Caki2 (cell line): ENCODE data around the gene ZNRF1. TPM values are rescaled to one million over a fixed set of nuclear protein-coding genes. Genes with fewer than 3 reads are reported as not detected.

Experiments
- DNase-seq: peaks from one replicate; pipeline ENCODE4 v3.0.0-alpha.2; 2015; ENCODE audit warnings: low read depth
- in situ Hi-C: cut with HindIII; loops from 2 replicates; pipeline ENCODE4 v1.10.0; 2016; ENCODE audit warnings: low sequenced_read_pairs, low pct_unique_long_range_greater_than_20kb, mixed read lengths
- total RNA-seq: library from RNA; depleted of rRNA; stranded (reverse); fragments of >200 nt; shearing (Covaris generic); gene quantifications from 2 replicates; pipeline ENCODE4 v1.2.3, GENCODE V29; 2014; ENCODE audit warnings: low replicate concordance

ZNRF1 gene
- total RNA-seq, 1 experiment from 2014 or later = 66.7 TPM

DNA sequence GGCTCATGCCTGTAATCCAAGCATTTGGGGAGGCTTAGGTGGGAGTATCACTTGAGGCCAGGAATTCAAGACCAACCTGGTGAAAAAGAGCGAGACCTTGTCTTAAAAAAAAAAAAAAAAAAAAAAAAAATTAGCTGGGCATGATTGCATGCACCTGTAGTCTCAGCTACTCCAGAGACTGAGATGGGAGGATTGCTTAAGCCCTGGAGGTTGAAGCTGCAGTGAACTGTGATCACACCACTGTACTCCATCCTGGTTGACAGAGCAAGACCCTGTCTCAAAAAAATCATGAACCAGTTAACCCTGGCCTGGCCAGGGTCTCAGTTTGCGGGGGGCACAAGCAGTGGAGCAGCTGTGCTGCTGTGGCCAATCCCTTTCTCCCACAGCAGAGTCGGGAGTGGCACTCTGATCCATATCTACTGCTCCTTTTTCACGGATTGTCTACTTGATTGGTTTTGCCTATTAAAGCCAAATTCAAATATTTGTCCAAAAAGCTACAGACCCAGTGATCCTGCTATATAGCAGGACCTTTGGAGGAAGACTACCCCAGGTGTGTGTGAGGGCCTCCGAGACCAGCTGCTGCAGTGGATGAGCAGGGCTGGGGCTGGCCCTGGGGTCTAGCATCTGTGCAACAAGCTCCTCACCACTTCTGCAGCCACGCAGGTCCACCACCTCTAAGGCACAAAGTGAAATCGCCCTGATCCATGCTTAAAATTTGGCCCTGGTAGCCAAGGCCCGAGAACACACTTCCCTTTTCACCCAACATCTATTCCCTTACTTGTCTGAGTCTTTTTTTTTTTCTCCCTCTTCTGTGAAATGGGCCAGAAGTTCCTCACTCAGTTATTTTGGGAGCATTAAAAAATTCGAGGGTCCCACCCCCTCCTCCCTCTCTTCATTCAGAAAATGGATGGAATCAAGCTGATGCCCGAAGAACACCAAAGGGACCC lies 69.5 kb downstream of the ZNRF1 start:
- in situ Hi-C loops = no loop called here
- no peak for DNase-seq

DNA sequence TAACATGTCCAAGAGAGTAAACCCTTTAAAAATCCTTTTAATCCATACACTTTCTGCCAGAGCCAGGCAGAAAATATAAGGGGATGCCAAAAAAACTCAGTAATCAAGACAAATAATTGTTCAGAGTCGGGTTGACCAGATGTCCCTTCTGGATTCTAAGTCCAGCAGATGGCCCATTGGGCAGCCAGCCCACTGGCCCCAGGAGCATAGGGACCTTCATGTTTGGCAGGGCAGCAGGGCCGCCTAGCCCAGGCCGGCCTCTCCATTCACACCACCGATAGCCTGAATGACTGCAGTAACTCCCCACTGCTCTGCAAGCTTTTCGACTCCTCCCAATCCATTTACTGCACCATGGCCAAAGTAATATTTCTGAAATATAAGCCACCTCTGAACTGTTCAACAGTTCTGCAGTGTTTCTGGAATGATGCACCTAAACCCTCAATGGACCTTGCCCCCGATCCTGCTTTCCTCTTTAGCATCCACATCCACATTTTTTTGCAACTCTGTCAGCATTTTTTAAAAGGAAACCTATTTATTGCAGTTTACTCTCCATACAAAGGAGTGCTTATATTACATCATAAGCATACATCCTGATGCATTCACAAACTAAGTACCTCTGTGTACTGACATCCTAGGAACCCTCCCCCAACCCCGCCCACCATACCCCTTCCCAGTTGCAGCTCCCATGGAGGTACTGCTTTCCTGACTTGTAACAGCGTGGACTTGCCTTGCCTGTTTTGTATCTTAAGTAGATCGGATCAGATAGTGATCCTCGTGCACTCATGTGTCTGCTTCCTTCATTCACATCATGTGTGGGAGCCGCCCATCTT lies 71.4 kb downstream of the ZNRF1 start:
- in situ Hi-C loops = no loop called here
- no peak for DNase-seq

DNA sequence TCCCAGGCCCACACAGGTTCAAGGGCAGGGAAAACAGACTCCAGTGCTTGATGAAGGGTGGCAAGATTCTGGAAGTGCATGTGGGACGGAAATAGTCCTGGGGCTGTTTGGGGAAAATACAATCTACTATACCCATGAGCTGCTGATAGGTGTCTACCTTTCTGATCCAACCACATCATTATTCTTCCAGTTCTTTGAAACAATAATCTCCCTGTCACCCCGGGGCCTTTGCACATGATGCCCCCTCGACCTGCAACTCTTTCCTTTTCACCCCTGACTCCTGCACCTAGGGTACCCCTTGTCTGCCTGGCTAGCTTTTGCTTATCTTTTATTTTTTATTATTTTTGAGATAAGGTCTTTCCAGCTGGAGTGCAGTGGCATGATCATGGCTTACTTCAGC lies 72.8 kb downstream of the ZNRF1 start:
- no peak for DNase-seq
- in situ Hi-C loops = no loop called here

- in situ Hi-C loops = no loop called here
- DNase-seq = no peak
Observed at GRCh38 chr16:75072239-75072947, 73.6 kb downstream of the ZNRF1 start.

DNA sequence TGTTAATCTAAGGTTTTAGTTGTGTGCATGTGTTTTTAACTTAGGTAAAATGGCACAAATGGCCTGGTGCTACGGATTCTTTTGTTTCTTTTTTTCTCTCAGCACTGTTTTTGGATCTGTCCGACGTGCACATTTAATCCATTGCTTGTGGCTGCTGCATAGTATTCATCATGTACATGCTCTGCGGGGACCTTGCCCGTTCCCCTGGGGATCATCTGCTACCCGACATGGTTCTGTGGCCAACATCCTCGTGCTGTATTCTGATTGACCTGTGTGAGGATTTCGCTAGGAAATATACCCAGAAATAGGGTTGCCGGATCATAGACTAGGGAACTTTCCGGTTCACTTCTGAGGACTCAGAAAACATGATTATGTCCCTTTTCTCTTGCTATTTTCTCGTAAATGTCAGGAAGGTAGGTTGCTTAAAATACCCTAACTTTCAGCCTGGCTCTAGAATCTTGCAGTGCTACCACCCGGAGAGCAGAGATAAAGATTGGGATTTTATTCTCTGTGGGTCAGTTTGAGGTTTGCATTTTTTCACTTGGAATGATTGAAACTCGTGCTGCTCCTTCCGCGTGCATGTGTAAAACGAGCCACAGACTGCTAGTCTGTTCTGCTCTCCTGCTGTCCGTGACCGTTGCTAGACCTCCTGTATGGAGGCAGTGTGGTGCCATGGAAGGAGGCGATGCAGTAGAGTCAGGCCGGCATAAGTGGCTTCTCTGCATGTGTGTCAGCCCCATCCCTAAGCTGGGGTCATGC lies 74.9 kb downstream of the ZNRF1 start:
- in situ Hi-C loops = no loop called here
- DNase-seq = no peak

- in situ Hi-C loops = no loop called here
- no peak for DNase-seq
Observed at GRCh38 chr16:75074304-75074793, 75.5 kb downstream of the ZNRF1 start.

DNA sequence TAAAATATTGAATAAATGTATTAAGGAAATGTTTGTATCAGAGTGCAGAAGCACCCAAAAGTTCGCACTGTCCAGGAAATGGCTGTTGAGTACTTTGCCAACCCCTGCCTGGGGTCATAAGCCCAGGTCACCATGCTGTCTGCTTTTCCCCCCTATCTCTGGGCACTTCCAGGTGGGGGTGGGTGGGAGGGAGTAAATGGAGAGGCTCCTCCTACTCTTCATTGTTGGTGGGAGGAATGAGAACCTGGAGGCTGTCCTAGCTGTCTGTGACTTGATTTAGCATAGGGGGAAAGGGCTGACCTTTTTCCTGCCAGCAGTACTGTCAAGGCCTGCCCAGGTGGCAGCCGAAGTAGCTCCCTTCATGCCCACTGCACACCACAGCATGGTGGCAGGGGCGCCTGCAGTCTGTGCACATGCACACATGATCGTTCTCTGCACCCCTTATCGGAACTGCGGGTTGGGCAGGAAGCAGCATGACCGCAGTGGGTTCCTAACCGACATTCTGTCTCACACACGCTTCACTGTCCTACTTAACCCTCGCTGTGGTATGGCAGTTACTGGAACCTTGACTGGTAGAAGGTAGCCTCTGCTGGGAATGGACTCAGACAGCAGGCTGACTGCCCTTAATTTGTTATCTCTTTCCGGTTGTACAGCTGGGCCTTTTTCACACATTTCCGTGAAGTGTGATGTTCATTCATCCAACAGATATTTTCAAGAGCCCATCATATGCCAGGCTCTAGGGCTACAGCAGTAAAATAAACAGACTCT lies 76.3 kb downstream of the ZNRF1 start:
- in situ Hi-C loops = no loop called here

DNA sequence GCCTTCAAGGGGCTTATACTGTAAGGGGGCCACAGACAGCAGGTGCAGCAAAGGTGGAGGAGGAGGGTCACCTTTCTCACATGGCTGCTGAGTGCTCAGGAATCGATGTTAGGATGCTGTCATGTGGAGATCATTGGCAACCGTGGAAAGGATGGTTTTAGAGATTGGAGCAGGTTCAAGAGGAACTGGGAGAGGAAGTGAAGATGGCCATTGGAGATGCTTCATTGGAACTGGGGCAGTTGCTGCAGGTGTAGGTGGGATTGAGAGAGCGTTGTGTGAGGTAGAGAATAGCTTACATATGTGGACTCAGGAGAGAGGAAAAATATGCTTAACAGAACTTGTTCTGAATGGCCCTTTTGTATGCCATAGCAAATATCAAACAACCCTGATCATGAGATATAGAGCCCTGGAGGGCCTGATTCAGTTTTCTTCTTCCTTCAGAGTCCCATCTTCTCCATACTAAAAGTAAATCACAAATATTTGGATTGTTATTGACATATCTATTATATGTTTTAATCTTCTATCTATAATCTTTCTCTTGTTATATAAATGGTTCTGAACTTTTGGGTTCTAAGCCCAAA lies 77.0 kb downstream of the ZNRF1 start:
- DNase-seq = no peak
- in situ Hi-C loops = no loop called here

More for the DNA sequence above, 76.3 kb downstream of the ZNRF1 start:
- DNase-seq = no peak

GRCh38 chr16:75078886-75079285 lies 80.1 kb downstream of the ZNRF1 start:
- no peak for DNase-seq
- in situ Hi-C loops = no loop called here

- in situ Hi-C loops = no loop called here
- DNase-seq = no peak
Observed at GRCh38 chr16:75079346-75079926, 80.6 kb downstream of the ZNRF1 start.

DNA sequence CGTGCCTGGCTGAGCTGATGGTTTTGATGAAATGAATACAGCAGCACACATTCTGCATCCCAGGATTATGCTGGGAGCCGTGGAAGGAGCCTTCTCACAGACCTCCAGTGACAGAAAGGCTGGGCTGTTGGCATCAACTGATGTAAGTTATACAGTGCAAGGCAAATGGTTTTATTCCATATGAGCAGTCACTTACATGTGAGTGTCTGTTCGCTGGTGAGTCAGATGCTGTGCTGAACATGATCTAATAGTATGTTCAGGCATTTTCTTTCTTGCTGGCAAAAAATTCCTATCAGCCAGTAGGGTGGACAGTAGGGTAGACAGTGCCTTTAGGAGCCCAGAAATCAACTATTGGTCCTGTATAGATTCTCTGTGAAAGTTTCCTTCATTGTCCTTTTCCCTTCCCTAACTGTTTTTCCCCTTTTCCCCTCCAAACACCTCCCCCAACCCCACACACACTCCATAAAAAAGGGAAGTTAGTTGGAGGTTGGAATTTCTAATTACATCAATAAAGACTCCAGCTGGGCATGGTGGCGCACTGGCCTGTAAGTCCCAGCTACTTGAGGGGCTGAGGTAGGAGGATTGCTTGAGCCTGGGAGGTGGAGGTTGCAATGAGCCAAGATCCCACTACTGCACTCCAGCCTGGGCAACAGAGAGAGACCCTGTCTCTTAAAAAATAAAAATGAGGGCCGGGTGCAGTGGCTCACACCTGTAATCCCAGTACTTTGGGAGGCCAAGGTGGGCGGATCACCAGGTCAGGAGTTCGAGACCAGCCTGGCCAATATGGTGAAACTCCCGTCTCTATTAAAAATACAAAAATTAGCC lies 81.6 kb downstream of the ZNRF1 start:
- no peak for DNase-seq
- in situ Hi-C loops = no loop called here

GRCh38 chr16:75081179-75081859 lies 82.5 kb downstream of the ZNRF1 start:
- no peak for DNase-seq
- in situ Hi-C loops = no loop called here

GRCh38 chr16:75083813-75084212 lies 85.0 kb downstream of the ZNRF1 start:
- in situ Hi-C loops = no loop called here
- DNase-seq = no peak

- in situ Hi-C loops = no loop called here
- DNase-seq = no peak
Observed at GRCh38 chr16:75085556-75085955, 86.7 kb downstream of the ZNRF1 start.

DNA sequence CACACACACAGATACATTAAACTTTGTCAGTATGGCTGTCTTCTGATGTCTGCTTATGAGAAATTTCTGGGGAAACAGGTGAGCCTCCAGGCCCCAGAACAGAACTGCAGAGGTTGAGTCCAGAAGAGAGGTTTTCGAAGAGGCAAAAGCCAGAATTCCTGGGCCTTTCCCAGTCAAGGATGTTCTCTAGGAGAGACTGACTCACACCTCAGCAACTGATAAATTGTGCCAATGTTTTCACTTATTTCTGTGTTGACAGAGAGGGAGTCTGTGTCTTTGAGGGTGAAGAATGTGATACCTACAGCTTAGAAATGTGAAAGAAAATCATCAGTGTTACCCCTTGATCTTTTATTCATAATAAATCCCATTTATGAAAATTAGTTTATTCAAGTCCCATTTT lies 87.5 kb downstream of the ZNRF1 start:
- no peak for DNase-seq
- in situ Hi-C loops = no loop called here
